Activated effector memory CD4-positive, alpha-beta T cell treated with Interleukin-2 at 50 U/mL for 16 hours (primary cell): ENCODE data around the gene ZFP37.
"Not testable (repeated sequence)": the region's sequence is repeated elsewhere in the genome, so short reads cannot be mapped to it uniquely, and the experiment has no call there.

ENCODE experiments used
- DNase-seq: peaks from one replicate; pipeline ENCODE4 v3.0.0-alpha.2; 2020

The ZFP37 gene

GRCh38 chr9:113056191-113057106, at the start of gene ZFP37:
Gene ZFP37 (minus strand): TSS chr9:113056724. CDS start chr9:113056688, 36 bp downstream.
- DNase-seq = peak; percentile 62

GRCh38 chr9:113105345-113105744, 48.8 kb upstream of the ZFP37 start:
- not testable (repeated sequence) for DNase-seq

- DNase-seq = no peak
These were observed 39.0 kb upstream of the ZFP37 start for GRCh38 chr9:113095561-113095960.

- DNase-seq = not testable (repeated sequence)
These were observed 33.4 kb upstream of the ZFP37 start for GRCh38 chr9:113089924-113090323.

- not testable (repeated sequence) for DNase-seq
These were observed 32.6 kb upstream of the ZFP37 start for GRCh38 chr9:113089143-113089505.

GRCh38 chr9:113088456-113089142, 32.1 kb upstream of the ZFP37 start:
- not testable (repeated sequence) for DNase-seq

GRCh38 chr9:113062932-113063310, 6.4 kb upstream of the ZFP37 start:
- not testable (repeated sequence) for DNase-seq

GRCh38 chr9:113062256-113062931, 5.9 kb upstream of the ZFP37 start:
- not testable (repeated sequence) for DNase-seq

- DNase-seq = not testable (repeated sequence)
These were observed 4.7 kb upstream of the ZFP37 start for GRCh38 chr9:113061072-113061850.

- DNase-seq = not testable (repeated sequence)
These were observed 3.2 kb upstream of the ZFP37 start for GRCh38 chr9:113059581-113060284.

GRCh38 chr9:113057193-113057592, 669 bp upstream of the ZFP37 start:
- DNase-seq = no peak

- no peak for DNase-seq
These were observed 13.5 kb downstream of the ZFP37 start for GRCh38 chr9:113042884-113043657.

GRCh38 chr9:113026200-113026599, 30.3 kb downstream of the ZFP37 start:
- DNase-seq = no peak

- DNase-seq = no peak
These were observed 38.3 kb downstream of the ZFP37 start for GRCh38 chr9:113018247-113018646.

GRCh38 chr9:113012492-113012891, 44.0 kb downstream of the ZFP37 start:
- DNase-seq = no peak

GRCh38 chr9:113011911-113012381, 44.6 kb downstream of the ZFP37 start, which contains the start of gene ZNF883:
Gene ZNF883 (minus strand): TSS chr9:113012192.
- DNase-seq = no peak

- no peak for DNase-seq
These were observed 50.7 kb downstream of the ZFP37 start for GRCh38 chr9:113005777-113006176.

GRCh38 chr9:112997236-112997941, 59.1 kb downstream of the ZFP37 start:
- no peak for DNase-seq
